GM11168 (cell line): ENCODE measurements around the gene CYP2S1.

Experiments used
- in situ Hi-C: fragments of 300-500 bp; cut with MboI; formaldehyde crosslinking; loops from one replicate; pipeline ENCODE4 v1.12.0; 2022; ENCODE audit warnings: low sequenced_read_pairs; ENCODE audit not compliant: unreplicated experiment

The CYP2S1 gene

GRCh38 chr19:41249707-41250423 is 56.8 kb downstream of the CYP2S1 start:
- in situ Hi-C loops = loop anchor here (5.0 kb wide), 1 partner anchor 38 kb away; no protein-coding TSS in a partner anchor

DNA sequence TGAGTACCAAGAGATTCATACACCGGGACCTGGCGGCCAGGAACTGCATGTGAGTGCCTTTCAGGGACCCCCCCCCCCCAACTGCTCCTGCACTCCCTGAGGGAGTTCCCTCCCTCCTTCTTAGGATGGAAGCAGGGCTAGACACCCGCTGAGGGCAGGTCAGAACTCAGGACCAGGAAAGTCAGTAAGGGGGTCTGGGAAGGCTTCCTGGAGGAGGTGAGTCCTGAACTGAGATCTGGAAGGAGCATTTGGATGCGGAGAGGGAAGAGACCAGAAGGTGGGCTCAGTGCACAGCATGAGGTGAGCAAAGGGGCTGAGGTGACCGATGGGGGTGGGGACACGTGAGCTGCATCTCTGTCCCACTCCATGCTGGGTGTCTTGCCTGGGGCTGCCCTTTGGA is 60.6 kb downstream of the CYP2S1 start:
- in situ Hi-C loops = loop anchor here (5.0 kb wide), 1 partner anchor 41 kb away; no protein-coding TSS in a partner anchor

DNA sequence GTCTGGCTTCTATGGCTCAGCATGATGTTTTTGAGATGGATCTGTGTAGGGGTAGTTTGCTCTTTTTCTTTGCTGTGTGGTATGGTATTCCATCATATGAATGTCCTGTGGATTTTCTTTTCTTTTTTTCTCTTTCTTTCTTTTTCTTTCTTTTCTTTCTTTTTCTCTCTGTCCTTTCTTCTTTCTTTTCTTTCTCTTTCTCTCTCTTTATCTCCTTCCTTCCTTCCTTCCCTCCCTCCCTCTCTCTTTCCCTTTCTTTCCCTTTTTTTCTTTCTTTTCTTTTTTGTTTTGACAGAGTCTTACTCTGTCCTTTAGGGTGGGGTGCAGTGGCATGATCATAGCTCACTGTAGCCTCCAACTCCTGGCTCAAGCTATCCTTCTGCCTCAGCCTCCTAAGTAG is 62.2 kb downstream of the CYP2S1 start:
- in situ Hi-C loops = no loop called here
